Neural progenitor cell (in vitro differentiated cells): ENCODE results near the gene PRDX3.

ENCODE experiments used
- EZH2 ChIP-seq: fragments of 200-600 bp; sonication (generic); IDR thresholded peaks from 2 replicates; pipeline ENCODE4 v1.6.1; 2017; ENCODE audit warnings: antibody characterized with exemption, mild to moderate bottlenecking, moderate library complexity
- TF ChIP-seq, protein P1 (sequence below): fragments of 200-600 bp; sonication (generic); IDR thresholded peaks from 2 replicates; pipeline ENCODE4 v1.5.1; 2017; ENCODE audit warnings: antibody characterized with exemption, mild to moderate bottlenecking

DNA sequence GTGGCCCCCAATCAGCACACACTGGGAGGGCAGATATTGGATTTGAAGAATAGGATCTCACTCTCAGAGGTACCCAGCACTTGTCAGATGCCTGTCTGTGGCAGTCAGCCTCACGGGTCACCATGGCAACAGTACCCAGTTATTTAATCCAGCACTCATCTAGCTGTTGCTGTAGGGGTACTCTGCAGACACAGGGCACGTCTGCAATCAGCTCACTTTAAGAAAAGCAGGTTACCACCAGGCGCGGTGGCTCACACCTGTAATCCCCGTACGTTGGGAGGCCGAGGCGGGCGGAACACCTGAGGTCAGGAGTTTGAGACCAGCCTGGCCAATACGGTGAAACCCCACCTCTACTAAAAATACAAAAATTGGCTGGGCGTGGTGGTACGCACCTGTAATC lies 25.0 kb downstream of the PRDX3 start:
- TF ChIP-seq, protein P1, sequence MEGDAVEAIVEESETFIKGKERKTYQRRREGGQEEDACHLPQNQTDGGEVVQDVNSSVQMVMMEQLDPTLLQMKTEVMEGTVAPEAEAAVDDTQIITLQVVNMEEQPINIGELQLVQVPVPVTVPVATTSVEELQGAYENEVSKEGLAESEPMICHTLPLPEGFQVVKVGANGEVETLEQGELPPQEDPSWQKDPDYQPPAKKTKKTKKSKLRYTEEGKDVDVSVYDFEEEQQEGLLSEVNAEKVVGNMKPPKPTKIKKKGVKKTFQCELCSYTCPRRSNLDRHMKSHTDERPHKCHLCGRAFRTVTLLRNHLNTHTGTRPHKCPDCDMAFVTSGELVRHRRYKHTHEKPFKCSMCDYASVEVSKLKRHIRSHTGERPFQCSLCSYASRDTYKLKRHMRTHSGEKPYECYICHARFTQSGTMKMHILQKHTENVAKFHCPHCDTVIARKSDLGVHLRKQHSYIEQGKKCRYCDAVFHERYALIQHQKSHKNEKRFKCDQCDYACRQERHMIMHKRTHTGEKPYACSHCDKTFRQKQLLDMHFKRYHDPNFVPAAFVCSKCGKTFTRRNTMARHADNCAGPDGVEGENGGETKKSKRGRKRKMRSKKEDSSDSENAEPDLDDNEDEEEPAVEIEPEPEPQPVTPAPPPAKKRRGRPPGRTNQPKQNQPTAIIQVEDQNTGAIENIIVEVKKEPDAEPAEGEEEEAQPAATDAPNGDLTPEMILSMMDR = no peak
- no peak for TF ChIP-seq EZH2
